ENCODE data around the gene SSUH2.

Gene SSUH2

GRCh38 chr3:8595252-8595651 lies 49.3 kb downstream of the SSUH2 start:
- H2AFZ ChIP-seq (ENCODE audit: low read depth, low read length, severe bottlenecking) = no peak overlapping the region

GRCh38 chr3:8593021-8593827 lies 51.4 kb downstream of the SSUH2 start:
- no peaks in the 10 kb centered on the region for H4K20me1 ChIP-seq (ENCODE audit: low read depth, low read length)
- H3K9me2 ChIP-seq (replicated peaks; ENCODE audit: insufficient read depth, low read length) = no peaks in the 10 kb centered on the region
- H3K9ac ChIP-seq (ENCODE audit: low read length) = no peak overlapping the region
- no peaks in the 10 kb centered on the region for H3K36me3 ChIP-seq (ENCODE audit: low read length)
- no peak overlapping the region for H3K4me2 ChIP-seq (ENCODE audit: low read depth, low read length, poor library complexity, severe bottlenecking)
- no peaks in the 10 kb centered on the region for H3K27me3 ChIP-seq (ENCODE audit: low read length)
- H3F3A ChIP-seq (ENCODE audit: insufficient read depth) = no peaks in the 10 kb centered on the region
- TF ChIP-seq EZH2phosphoT487 (conservative IDR thresholded peaks at IDR 0.05; ENCODE audit: low read length) (no peak), CTCF (IDR thresholded peaks at IDR 0.05; ENCODE audit: insufficient read depth, low read length, poor library complexity, severe bottlenecking) (no peak)
- H3K9me3 ChIP-seq (ENCODE audit: insufficient read depth, low read length) = no peaks in the 10 kb centered on the region
- H3K4me3 ChIP-seq (ENCODE audit: insufficient read depth, low read length, poor library complexity, severe bottlenecking) = no peak overlapping the region
- no peak overlapping the region for H2AFZ ChIP-seq (ENCODE audit: low read depth, low read length, severe bottlenecking)
- H3K79me2 ChIP-seq (ENCODE audit: insufficient read depth, low read length) = no peaks in the 10 kb centered on the region
- H3K27ac ChIP-seq (ENCODE audit: low read depth, low read length) = no peak overlapping the region

More at GRCh38 chr3:8595252-8595651, 49.3 kb downstream of the SSUH2 start:
- Histone ChIP-seq H3K36me3 (ENCODE audit: low read length) (no peaks in the 10 kb centered on the region), H3K27ac (ENCODE audit: low read depth, low read length) (no peak overlapping the region), H3K4me2 (ENCODE audit: low read depth, low read length, poor library complexity, severe bottlenecking) (no peak overlapping the region), H3K27me3 (ENCODE audit: low read length) (no peaks in the 10 kb centered on the region), H3K9ac (ENCODE audit: low read length) (no peak overlapping the region), H3K4me3 (ENCODE audit: insufficient read depth, low read length, poor library complexity, severe bottlenecking) (no peak overlapping the region), H3K9me3 (ENCODE audit: insufficient read depth, low read length) (no peaks in the 10 kb centered on the region), H3K9me2 (replicated peaks; ENCODE audit: insufficient read depth, low read length) (no peaks in the 10 kb centered on the region), H4K20me1 (ENCODE audit: low read depth, low read length) (no peaks in the 10 kb centered on the region), H3F3A (ENCODE audit: insufficient read depth) (no peaks in the 10 kb centered on the region), H3K79me2 (ENCODE audit: insufficient read depth, low read length) (no peaks in the 10 kb centered on the region)
- TF ChIP-seq CTCF (IDR thresholded peaks at IDR 0.05; ENCODE audit: insufficient read depth, low read length, poor library complexity, severe bottlenecking) (no peak), EZH2phosphoT487 (conservative IDR thresholded peaks at IDR 0.05; ENCODE audit: low read length) (no peak)

- Histone ChIP-seq H3K36me3 (ENCODE audit: low read length) (no peaks in the 10 kb centered on the region), H2AFZ (ENCODE audit: low read depth, low read length, severe bottlenecking) (no peak overlapping the region), H3K4me2 (ENCODE audit: low read depth, low read length, poor library complexity, severe bottlenecking) (no peak overlapping the region), H3K9ac (ENCODE audit: low read length) (no peak overlapping the region), H3K4me3 (ENCODE audit: insufficient read depth, low read length, poor library complexity, severe bottlenecking) (no peak overlapping the region), H3K9me3 (ENCODE audit: insufficient read depth, low read length) (no peaks in the 10 kb centered on the region), H3K9me2 (replicated peaks; ENCODE audit: insufficient read depth, low read length) (no peaks in the 10 kb centered on the region), H3K27ac (ENCODE audit: low read depth, low read length) (no peak overlapping the region), H3F3A (ENCODE audit: insufficient read depth) (no peaks in the 10 kb centered on the region), H3K27me3 (ENCODE audit: low read length) (no peaks in the 10 kb centered on the region), H3K79me2 (ENCODE audit: insufficient read depth, low read length) (no peaks in the 10 kb centered on the region), H4K20me1 (ENCODE audit: low read depth, low read length) (no peaks in the 10 kb centered on the region)
- TF ChIP-seq EZH2phosphoT487 (conservative IDR thresholded peaks at IDR 0.05; ENCODE audit: low read length) = no peak
- TF ChIP-seq CTCF (IDR thresholded peaks at IDR 0.05; ENCODE audit: insufficient read depth, low read length, poor library complexity, severe bottlenecking) = no peak
Observed at GRCh38 chr3:8589880-8590556, 54.6 kb downstream of the SSUH2 start.

All from SU-DHL-6 (cell line).